ENCODE data around the gene DAO. TPM values are rescaled to one million over a fixed set of nuclear protein-coding genes. Genes with fewer than 3 reads are reported as not detected.

The DAO gene
- total RNA-seq, 4 donors from 2014 or later, result not detected

GRCh38 chr12:108896817-108897216 lies 16.9 kb downstream of the DAO start:
- H3K4me1 ChIP-seq, result no peaks in the 10 kb centered on the region
- no peaks in the 10 kb centered on the region for H3K36me3 ChIP-seq
- intact Hi-C loops (cut with DNase I), result no loop called here
- TF ChIP-seq, protein P1, sequence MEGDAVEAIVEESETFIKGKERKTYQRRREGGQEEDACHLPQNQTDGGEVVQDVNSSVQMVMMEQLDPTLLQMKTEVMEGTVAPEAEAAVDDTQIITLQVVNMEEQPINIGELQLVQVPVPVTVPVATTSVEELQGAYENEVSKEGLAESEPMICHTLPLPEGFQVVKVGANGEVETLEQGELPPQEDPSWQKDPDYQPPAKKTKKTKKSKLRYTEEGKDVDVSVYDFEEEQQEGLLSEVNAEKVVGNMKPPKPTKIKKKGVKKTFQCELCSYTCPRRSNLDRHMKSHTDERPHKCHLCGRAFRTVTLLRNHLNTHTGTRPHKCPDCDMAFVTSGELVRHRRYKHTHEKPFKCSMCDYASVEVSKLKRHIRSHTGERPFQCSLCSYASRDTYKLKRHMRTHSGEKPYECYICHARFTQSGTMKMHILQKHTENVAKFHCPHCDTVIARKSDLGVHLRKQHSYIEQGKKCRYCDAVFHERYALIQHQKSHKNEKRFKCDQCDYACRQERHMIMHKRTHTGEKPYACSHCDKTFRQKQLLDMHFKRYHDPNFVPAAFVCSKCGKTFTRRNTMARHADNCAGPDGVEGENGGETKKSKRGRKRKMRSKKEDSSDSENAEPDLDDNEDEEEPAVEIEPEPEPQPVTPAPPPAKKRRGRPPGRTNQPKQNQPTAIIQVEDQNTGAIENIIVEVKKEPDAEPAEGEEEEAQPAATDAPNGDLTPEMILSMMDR (IDR thresholded peaks at IDR 0.05), result no peak
- no peak for TF ChIP-seq POLR2A (IDR thresholded peaks at IDR 0.05)
- WGBS, 2 donors, result 77 to 80% methylated on average over 4 of the region's 4 CpGs
- DNase-seq, result no peak
- no peak overlapping the region for H3K27ac ChIP-seq
- H3K4me3 ChIP-seq, result no peak overlapping the region
- peaks cover 0 to 24% (median 0%) of the 10 kb centered on the region in 4 donors for H3K27me3 ChIP-seq
- H3K9me3 ChIP-seq, result no peaks in the 10 kb centered on the region

DNA sequence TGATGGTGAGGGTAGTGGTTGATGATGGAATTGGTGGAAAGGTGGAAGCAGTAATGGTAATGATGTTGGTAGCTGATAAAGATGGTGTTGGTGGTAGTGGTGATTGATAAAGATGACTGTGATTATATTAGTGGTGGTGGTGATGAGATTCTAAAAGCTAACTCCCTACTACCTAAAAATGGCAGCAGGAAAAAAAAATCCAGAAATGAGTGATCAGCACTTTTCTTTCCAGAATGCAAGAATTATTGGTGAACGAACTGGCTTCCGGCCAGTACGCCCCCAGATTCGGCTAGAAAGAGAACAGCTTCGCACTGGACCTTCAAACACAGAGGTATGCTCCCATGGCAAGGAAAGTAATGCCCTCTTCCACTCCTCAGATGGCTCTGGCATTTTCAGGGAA lies 19.3 kb downstream of the DAO start:
- Histone ChIP-seq H3K27ac (no peak overlapping the region), H3K4me3 (no peak overlapping the region), H3K9me3 (no peaks in the 10 kb centered on the region), H3K36me3 (no peaks in the 10 kb centered on the region), H3K27me3 (peaks cover 0 to 24% (median 0%) of the 10 kb centered on the region in 4 donors), H3K4me1 (no peaks in the 10 kb centered on the region)
- TF ChIP-seq POLR2A (IDR thresholded peaks at IDR 0.05), result no peak
- TF ChIP-seq, protein P1 (IDR thresholded peaks at IDR 0.05), result no peak
- intact Hi-C loops (cut with DNase I), result no loop called here
- 84 to 86% methylated on average over 5 of the region's 5 CpGs for WGBS, 2 donors
- DNase-seq, result no peak

GRCh38 chr12:108905725-108906124 lies 25.8 kb downstream of the DAO start:
- H3K27ac ChIP-seq, result no peak overlapping the region

DNA sequence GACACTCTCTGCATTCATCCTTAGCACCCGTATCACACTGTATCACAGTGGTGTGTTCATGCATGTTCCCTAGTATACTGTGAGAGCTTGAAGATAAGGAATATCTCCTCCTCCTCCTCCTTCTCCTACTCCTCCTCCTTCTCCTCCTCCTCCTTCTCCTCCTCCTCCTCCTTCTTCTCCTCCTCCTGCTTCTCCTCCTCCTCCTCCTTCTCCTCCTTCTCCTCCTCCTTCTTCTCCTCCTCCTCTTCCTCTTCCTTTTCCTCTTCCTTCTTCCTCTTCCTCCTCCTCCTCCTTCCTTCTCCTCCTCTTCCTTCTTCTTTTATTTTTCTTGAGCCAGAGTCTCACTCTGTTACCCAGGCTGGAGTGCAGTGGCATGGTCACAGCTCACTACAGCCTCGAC lies 27.1 kb downstream of the DAO start:
- 88 to 91% methylated on average over 2 of the region's 2 CpGs for WGBS, 2 donors
- Histone ChIP-seq H3K27ac (no peak overlapping the region), H3K4me1 (peaks cover 0 to 5% (median 0%) of the 10 kb centered on the region in 3 donors), H3K36me3 (no peaks in the 10 kb centered on the region), H3K9me3 (no peaks in the 10 kb centered on the region), H3K27me3 (peaks cover 0 to 4% (median 0%) of the 10 kb centered on the region in 4 donors), H3K4me3 (no peak overlapping the region)
- intact Hi-C loops (cut with DNase I), result no loop called here
- TF ChIP-seq, protein P1 (IDR thresholded peaks at IDR 0.05), result no peak
- no peak for TF ChIP-seq POLR2A (IDR thresholded peaks at IDR 0.05)
- DNase-seq, result no peak

More at GRCh38 chr12:108905725-108906124, 25.8 kb downstream of the DAO start:
- Histone ChIP-seq H3K9me3 (no peaks in the 10 kb centered on the region), H3K4me1 (no peaks in the 10 kb centered on the region), H3K36me3 (no peaks in the 10 kb centered on the region), H3K27me3 (peaks cover 0 to 4% (median 0%) of the 10 kb centered on the region in 4 donors), H3K4me3 (no peak overlapping the region)
- WGBS, 2 donors, result 49 to 63% methylated on average over 5 of the region's 5 CpGs
- TF ChIP-seq, protein P1 (IDR thresholded peaks at IDR 0.05), result no peak
- no peak for TF ChIP-seq POLR2A (IDR thresholded peaks at IDR 0.05)
- intact Hi-C loops (cut with DNase I), result no loop called here
- no peak for DNase-seq

DNA sequence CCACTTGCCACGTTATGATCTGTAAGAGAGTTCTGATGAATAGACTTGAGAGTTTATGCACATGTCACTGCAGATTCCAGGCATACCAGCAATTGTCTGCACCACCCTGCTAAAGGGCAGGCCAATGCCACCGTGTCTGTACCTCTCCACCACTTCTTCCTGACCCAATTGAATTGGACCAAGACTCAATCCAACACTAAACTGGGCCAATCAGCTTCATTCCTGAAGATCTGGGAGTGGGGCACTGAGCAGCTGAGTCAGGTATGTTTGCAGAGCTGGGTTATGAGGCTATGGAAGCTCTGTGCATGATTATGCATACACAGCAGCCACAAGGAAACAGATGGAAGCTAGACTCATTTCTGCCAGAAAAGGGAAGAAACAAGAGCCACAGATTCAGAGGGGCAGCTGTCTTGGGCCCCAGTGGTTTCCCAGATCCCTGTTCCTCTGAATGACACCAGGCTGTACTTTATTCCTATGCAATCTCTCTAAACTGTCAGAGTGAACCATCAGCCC lies 28.0 kb downstream of the DAO start:
- intact Hi-C loops (cut with DNase I), result no loop called here
- Histone ChIP-seq H3K4me1 (peaks cover 0 to 6% (median 0%) of the 10 kb centered on the region in 3 donors), H3K9me3 (no peaks in the 10 kb centered on the region), H3K27me3 (peaks cover 0 to 4% (median 0%) of the 10 kb centered on the region in 4 donors), H3K4me3 (no peak overlapping the region), H3K27ac (peak overlapping the region in 1 of 4 donors; percentile 19), H3K36me3 (no peaks in the 10 kb centered on the region)
- TF ChIP-seq, protein P1 (IDR thresholded peaks at IDR 0.05), result no peak
- no peak for TF ChIP-seq POLR2A (IDR thresholded peaks at IDR 0.05)
- DNase-seq, result no peak
- WGBS, 2 donors, result 15% methylated on average over 2 of the region's 2 CpGs; no CpG with 5 or more reads in 1 of the 2 donors
